Peyer's patch (tissue), 4 donors: Measurements from ENCODE around the gene IL21R. TPM values are rescaled to one million over a fixed set of nuclear protein-coding genes. Genes with fewer than 3 reads are reported as not detected.

Source experiments
- DNase-seq, 3 donors: peaks; one replicate each; pipeline ENCODE4 v3.0.0-alpha.2; 2017 to 2019
- H3K27ac ChIP-seq, 4 donors: fragments of 200-600 bp; sonication (generic); one replicate each; pipeline ENCODE4 v1.5.1; 2016 to 2019
- H3K27me3 ChIP-seq, 2 donors: fragments of 200-600 bp; sonication (generic); one replicate each; pipeline ENCODE4 v1.5.1; 2019
- H3K36me3 ChIP-seq, 3 donors: fragments of 200-600 bp; sonication (generic); one replicate each; pipeline ENCODE4 v1.5.1; 2016 to 2019
- H3K4me1 ChIP-seq, 4 donors: fragments of 200-600 bp; sonication (generic); one replicate each; pipeline ENCODE4 v1.5.1; 2016 to 2019
- H3K4me3 ChIP-seq, 4 donors: fragments of 200-600 bp; sonication (generic); 1 replicate in 3 of 4; 2 replicates in 1 of 4; pipeline ENCODE4 v1.5.1; 2016 to 2019; ENCODE audit warnings: mild to moderate bottlenecking in 1 of 4
- H3K9me3 ChIP-seq, 4 donors: fragments of 200-600 bp; sonication (generic); one replicate each; pipeline ENCODE4 v1.5.1; 2016 to 2019; ENCODE audit warnings: mild to moderate bottlenecking in 1 of 4
- POLR2A ChIP-seq, 2 donors: fragments of 450-650 bp; IDR thresholded peaks; one replicate each; pipeline ENCODE4 v1.5.1; 2017; ENCODE audit warnings: antibody characterized with exemption in 2 of 2, mild to moderate bottlenecking in 2 of 2, moderate library complexity in 2 of 2
- total RNA-seq, 4 donors: library from RNA; depleted of rRNA; stranded (reverse); fragments of >200 nt; gene quantifications; one replicate each; pipeline ENCODE4 v1.1.0, GENCODE V29; 2016
- TF ChIP-seq, protein P1 (sequence below), 6 experiments: fragments of 450-650 bp in 4 of 6; fragments of 200-600 bp in 2 of 6; sonication (generic) in 1 of 6; IDR thresholded peaks; one replicate each; pipeline ENCODE4 v1.5.1; 2017 to 2019; ENCODE audit warnings: antibody characterized with exemption in 6 of 6, mild to moderate bottlenecking in 3 of 6, moderate library complexity in 1 of 6

Gene IL21R
- total RNA-seq, 4 donors from 2014 or later = 0.18 to 4.1 (median 1.3) TPM; not detected in 1

DNA sequence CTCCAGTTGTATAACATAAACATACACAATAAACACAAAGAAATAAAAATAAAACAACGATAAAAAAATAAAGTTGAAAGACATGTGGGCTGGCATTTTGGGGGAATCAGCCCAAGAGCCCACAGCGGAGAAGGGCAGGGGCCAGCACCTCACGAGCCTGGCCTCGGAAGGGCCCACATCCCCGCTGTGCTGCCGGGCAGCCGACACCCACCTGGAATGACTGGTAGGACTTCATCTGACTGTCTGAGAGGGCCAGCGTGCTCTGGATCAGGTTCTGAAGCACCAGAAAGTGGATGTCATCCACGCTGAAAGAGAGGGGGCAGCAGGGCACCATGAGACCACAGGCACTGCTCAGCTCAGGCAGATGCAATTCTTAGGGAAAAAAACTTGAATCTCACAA is 74.3 kb downstream of the IL21R start:
- no peaks in the 10 kb centered on the region for H3K4me1 ChIP-seq
- peaks cover 0 to 95% (median 6%) of the 10 kb centered on the region in 3 donors for H3K36me3 ChIP-seq
- H3K9me3 ChIP-seq = no peaks in the 10 kb centered on the region
- no peak overlapping the region for H3K4me3 ChIP-seq
- no peak for TF ChIP-seq POLR2A (IDR thresholded peaks at IDR 0.05)
- TF ChIP-seq, protein P1, sequence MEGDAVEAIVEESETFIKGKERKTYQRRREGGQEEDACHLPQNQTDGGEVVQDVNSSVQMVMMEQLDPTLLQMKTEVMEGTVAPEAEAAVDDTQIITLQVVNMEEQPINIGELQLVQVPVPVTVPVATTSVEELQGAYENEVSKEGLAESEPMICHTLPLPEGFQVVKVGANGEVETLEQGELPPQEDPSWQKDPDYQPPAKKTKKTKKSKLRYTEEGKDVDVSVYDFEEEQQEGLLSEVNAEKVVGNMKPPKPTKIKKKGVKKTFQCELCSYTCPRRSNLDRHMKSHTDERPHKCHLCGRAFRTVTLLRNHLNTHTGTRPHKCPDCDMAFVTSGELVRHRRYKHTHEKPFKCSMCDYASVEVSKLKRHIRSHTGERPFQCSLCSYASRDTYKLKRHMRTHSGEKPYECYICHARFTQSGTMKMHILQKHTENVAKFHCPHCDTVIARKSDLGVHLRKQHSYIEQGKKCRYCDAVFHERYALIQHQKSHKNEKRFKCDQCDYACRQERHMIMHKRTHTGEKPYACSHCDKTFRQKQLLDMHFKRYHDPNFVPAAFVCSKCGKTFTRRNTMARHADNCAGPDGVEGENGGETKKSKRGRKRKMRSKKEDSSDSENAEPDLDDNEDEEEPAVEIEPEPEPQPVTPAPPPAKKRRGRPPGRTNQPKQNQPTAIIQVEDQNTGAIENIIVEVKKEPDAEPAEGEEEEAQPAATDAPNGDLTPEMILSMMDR (IDR thresholded peaks at IDR 0.05) = no peak
- no peaks in the 10 kb centered on the region for H3K27me3 ChIP-seq
- no peak for DNase-seq
- H3K27ac ChIP-seq = no peak overlapping the region

DNA sequence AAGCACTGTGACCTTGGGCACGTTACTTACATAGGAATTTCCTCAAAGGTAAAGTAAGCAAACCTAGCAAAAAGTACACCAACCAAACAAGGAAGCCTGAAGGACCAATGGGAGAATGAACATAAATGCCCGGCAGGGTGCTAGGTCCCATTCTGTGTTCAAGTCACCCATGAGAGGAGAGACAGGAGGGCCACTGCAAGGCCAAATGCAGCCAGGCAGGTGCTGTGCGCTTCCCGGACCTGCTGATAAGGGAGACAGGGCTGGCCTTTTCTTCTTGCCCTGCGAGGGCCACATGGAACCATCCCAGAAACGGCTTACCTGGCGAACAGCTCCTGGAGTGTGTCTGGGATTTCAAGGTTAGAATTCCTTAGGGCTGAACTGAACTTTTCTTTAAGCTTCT is 78.8 kb downstream of the IL21R start:
- Histone ChIP-seq H3K9me3 (no peaks in the 10 kb centered on the region), H3K4me3 (no peak overlapping the region), H3K27me3 (no peaks in the 10 kb centered on the region), H3K27ac (no peak overlapping the region), H3K36me3 (peaks cover 2 to 98% (median 6%) of the 10 kb centered on the region in 3 donors), H3K4me1 (no peaks in the 10 kb centered on the region)
- TF ChIP-seq, protein P1 (IDR thresholded peaks at IDR 0.05) = no peak
- TF ChIP-seq POLR2A (IDR thresholded peaks at IDR 0.05) = no peak
- DNase-seq = no peak

DNA sequence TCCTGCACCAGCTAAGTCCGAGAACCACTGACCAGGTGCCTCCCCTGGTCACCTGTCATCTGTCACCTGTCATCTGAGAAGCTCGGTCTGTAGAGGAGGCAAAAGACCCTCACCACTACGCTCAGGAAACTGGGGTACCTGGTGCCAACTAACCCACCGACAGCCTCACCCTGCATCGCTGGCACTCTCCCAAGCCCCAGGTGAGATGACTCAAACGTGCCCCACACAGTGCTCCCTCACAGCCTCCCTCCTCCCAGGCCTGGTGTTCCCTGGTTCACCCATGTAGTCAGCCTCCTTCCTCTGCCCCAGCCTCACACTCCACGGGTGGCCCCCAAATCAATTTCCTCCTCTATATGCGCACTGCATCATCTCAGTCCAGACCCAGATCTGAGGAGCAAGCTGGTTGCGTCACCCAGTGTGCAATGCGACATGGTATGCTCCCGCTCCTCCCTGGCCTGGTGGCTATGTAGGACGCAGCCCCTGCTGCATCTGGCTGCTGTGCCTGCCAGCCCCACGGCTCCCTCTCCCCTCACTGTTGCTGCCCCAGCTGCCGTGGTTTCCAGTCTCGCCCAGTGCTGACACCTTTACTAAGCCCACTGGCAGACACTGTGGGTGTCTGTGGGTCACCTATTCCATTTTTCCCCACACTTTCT is 79.4 kb downstream of the IL21R start:
- no peak for DNase-seq
- H3K27ac ChIP-seq = no peak overlapping the region
- H3K9me3 ChIP-seq = no peaks in the 10 kb centered on the region
- H3K4me3 ChIP-seq = no peak overlapping the region
- H3K27me3 ChIP-seq = no peaks in the 10 kb centered on the region
- no peaks in the 10 kb centered on the region for H3K4me1 ChIP-seq
- peaks cover 2 to 98% (median 6%) of the 10 kb centered on the region in 3 donors for H3K36me3 ChIP-seq
- TF ChIP-seq, protein P1 (IDR thresholded peaks at IDR 0.05) = no peak
- no peak for TF ChIP-seq POLR2A (IDR thresholded peaks at IDR 0.05)

DNA sequence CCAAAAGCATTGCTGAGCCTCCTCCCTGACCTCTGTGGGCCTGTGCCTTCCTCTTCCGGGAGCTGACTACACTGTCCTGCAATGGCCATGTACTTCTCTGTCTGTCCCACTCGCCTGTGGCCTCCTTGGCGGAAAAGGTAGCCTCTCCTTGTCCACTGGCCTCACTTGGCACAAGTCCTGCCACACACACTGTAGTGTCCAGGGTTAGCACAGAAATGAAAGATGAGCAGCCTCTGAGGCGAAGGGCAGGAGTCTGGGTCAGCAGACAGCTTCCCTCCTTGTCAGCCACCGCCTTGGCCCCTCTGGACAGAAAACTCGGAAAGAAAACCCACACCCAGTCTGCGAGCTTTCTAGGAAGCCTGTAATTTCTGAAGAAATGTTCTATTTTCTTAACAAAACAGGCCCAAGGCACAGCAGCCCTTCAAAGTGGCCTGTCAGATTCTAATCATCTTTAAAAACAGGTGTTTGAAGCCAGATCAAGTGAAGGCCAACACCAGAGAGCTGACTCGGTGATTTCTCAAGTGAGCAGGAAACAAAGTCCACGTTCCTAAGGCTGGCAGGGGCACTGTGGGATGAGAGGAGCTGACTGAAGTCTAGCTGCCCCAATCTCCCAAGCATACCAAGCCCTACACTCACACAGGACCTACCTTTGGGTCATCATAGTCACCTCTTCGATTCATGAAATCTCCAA is 80.6 kb downstream of the IL21R start:
- Histone ChIP-seq H3K36me3 (peaks cover 2 to 98% (median 5%) of the 10 kb centered on the region in 3 donors), H3K27me3 (no peaks in the 10 kb centered on the region), H3K4me1 (no peaks in the 10 kb centered on the region), H3K27ac (no peak overlapping the region), H3K4me3 (no peak overlapping the region), H3K9me3 (no peaks in the 10 kb centered on the region)
- TF ChIP-seq POLR2A (IDR thresholded peaks at IDR 0.05) = no peak
- TF ChIP-seq, protein P1 (IDR thresholded peaks at IDR 0.05) = no peak
- DNase-seq = no peak

DNA sequence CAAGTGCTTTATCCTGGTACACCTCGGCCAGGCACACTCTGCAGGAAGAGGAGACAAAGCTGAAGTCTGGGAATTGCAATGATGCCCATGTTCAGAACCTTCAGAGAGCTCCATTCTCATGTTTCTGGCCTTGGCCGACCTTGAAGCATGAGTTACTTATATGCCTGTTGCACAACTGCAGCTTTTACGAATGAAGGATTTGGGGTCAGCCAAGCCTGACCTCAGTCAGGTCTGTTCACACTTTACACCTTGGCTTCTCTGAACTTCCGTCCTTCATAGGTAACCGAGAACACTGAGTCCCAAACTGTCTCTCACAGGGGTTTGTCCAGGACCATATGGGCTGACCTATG is 81.1 kb downstream of the IL21R start:
- DNase-seq = no peak
- H3K4me1 ChIP-seq = no peaks in the 10 kb centered on the region
- no peak for TF ChIP-seq POLR2A (IDR thresholded peaks at IDR 0.05)
- TF ChIP-seq, protein P1 (IDR thresholded peaks at IDR 0.05) = no peak
- no peaks in the 10 kb centered on the region for H3K9me3 ChIP-seq
- no peak overlapping the region for H3K27ac ChIP-seq
- no peak overlapping the region for H3K4me3 ChIP-seq
- peaks cover under 1 to 98% (median 2%) of the 10 kb centered on the region in 3 donors for H3K36me3 ChIP-seq
- no peaks in the 10 kb centered on the region for H3K27me3 ChIP-seq
